Vagina (tissue), 2 donors: ENCODE measurements around the gene DUSP2. TPM values are rescaled to one million over a fixed set of nuclear protein-coding genes. Genes with fewer than 3 reads are reported as not detected.

ENCODE experiments used
- DNase-seq, 2 donors: peaks; one replicate each; pipeline ENCODE4 v3.0.0-alpha.2; 2017; ENCODE audit errors: extremely low spot score in 2 of 2
- H3K27ac ChIP-seq: fragments of 200-600 bp; sonication (generic); one replicate; pipeline ENCODE4 v1.5.1; 2019
- H3K27me3 ChIP-seq: fragments of 200-600 bp; sonication (generic); one replicate; pipeline ENCODE4 v1.5.1; 2019
- H3K36me3 ChIP-seq, 2 donors: fragments of 200-600 bp; sonication (generic); one replicate each; pipeline ENCODE4 v1.5.1; 2017 to 2019
- H3K4me1 ChIP-seq: fragments of 200-600 bp; sonication (generic); one replicate; pipeline ENCODE4 v1.5.1; 2019
- H3K4me3 ChIP-seq, 2 donors: fragments of 200-600 bp; sonication (generic); 1 replicate in 1 of 2; 2 replicates in 1 of 2; pipeline ENCODE4 v1.5.1; 2016 to 2019
- H3K9me3 ChIP-seq: fragments of 200-600 bp; sonication (generic); one replicate; pipeline ENCODE4 v1.5.1; 2019
- CTCF ChIP-seq, 3 experiments: fragments of 450-650 bp in 2 of 3; fragments of 200-600 bp in 1 of 3; sonication (generic) in 1 of 3; IDR thresholded peaks; one replicate each; pipeline ENCODE4 v1.5.1; 2017 to 2019; ENCODE audit warnings: antibody characterized with exemption in 3 of 3, mild to moderate bottlenecking in 2 of 3, moderate library complexity in 2 of 3
- POLR2A ChIP-seq, 2 donors: fragments of 450-650 bp; IDR thresholded peaks; one replicate each; pipeline ENCODE4 v1.6.1; 2017; ENCODE audit warnings: antibody characterized with exemption in 2 of 2, mild to moderate bottlenecking in 2 of 2, moderate library complexity in 2 of 2
- POLR2AphosphoS5 ChIP-seq, 2 donors: sonication (generic); formaldehyde crosslinking; IDR thresholded peaks; one replicate each; pipeline ENCODE4 v1.9.0; 2017; ENCODE audit warnings: antibody characterized with exemption in 2 of 2, mild to moderate bottlenecking in 2 of 2, low read depth in 1 of 2; ENCODE audit not compliant: insufficient read depth in 1 of 2
- intact Hi-C: fragments of 100-400 bp; cut with DNase I; formaldehyde crosslinking; loops from one replicate; pipeline ENCODE4 v1.15.1; 2023
- total RNA-seq: library from RNA; depleted of rRNA; stranded (reverse); fragments of >200 nt; gene quantifications from one replicate; pipeline ENCODE4 v1.2.3, GENCODE V29; 2016

DUSP2 gene
- total RNA-seq, 1 donor from 2014 or later: 14.0 TPM

GRCh38 chr2:96117701-96118588 is 27.3 kb downstream of the DUSP2 start:
- Histone ChIP-seq H3K4me3 (no peak overlapping the region), H3K36me3 (no peaks in the 10 kb centered on the region), H3K4me1 (peaks cover 13% of the 10 kb centered on the region), H3K27ac (no peak overlapping the region), H3K27me3 (no peaks in the 10 kb centered on the region), H3K9me3 (no peaks in the 10 kb centered on the region)
- TF ChIP-seq POLR2AphosphoS5 (IDR thresholded peaks at IDR 0.05; ENCODE audit: insufficient read depth in 1 of 2, low read depth in 1 of 2) (no peak), POLR2A (IDR thresholded peaks at IDR 0.05) (no peak), CTCF (IDR thresholded peaks at IDR 0.05) (no peak)
- intact Hi-C loops: loop anchor here (5.0 kb wide), 1 partner anchor 126 kb away; the partner anchor contains the start of gene ANKRD36C
- no peak for DNase-seq

- TF ChIP-seq POLR2A (IDR thresholded peaks at IDR 0.05): no peak
- TF ChIP-seq CTCF (IDR thresholded peaks at IDR 0.05): peak in 2 of 3 experiments; percentile 8 to 78
- TF ChIP-seq POLR2AphosphoS5 (IDR thresholded peaks at IDR 0.05; ENCODE audit: insufficient read depth in 1 of 2, low read depth in 1 of 2): no peak
- peaks cover 13% of the 10 kb centered on the region for H3K4me1 ChIP-seq
- no peaks in the 10 kb centered on the region for H3K36me3 ChIP-seq
- H3K4me3 ChIP-seq: peak overlapping the region; percentile 57 to 74
- H3K9me3 ChIP-seq: no peaks in the 10 kb centered on the region
- peak overlapping the region; percentile 48 for H3K27ac ChIP-seq
- no peak for DNase-seq
- intact Hi-C loops: loop anchor here (5.0 kb wide), 1 partner anchor 125 kb away; the partner anchor contains the start of gene ANKRD36C
- H3K27me3 ChIP-seq: no peaks in the 10 kb centered on the region
These were observed 28.2 kb downstream of the DUSP2 start for GRCh38 chr2:96116879-96117533.

- TF ChIP-seq POLR2AphosphoS5 (IDR thresholded peaks at IDR 0.05; ENCODE audit: insufficient read depth in 1 of 2, low read depth in 1 of 2) (peak in 1 of 2 donors; percentile 13), POLR2A (IDR thresholded peaks at IDR 0.05) (no peak), CTCF (IDR thresholded peaks at IDR 0.05) (no peak)
- Histone ChIP-seq H3K27me3 (no peaks in the 10 kb centered on the region), H3K36me3 (no peaks in the 10 kb centered on the region), H3K9me3 (no peaks in the 10 kb centered on the region), H3K27ac (peak within 1 kb of the TSS; percentile 48), H3K4me3 (peak within 1 kb of the TSS; percentile 57 to 74), H3K4me1 (peaks cover 13% of the 10 kb centered on the region)
- DNase-seq: no peak
- intact Hi-C loops: loop anchor here (5.0 kb wide), 1 partner anchor 124 kb away; the partner anchor contains the start of gene ANKRD36C
These were observed 28.8 kb downstream of the DUSP2 start, which contains the start of gene ADRA2B for GRCh38 chr2:96116424-96116878. TSS of gene ADRA2B (minus strand) at chr2:96116571. CDS start at chr2:96116149, 422 bp downstream.

GRCh38 chr2:96115631-96116423 is 29.4 kb downstream of the DUSP2 start:
- intact Hi-C loops: loop anchor here (5.0 kb wide), 1 partner anchor 124 kb away; the partner anchor contains the start of gene ANKRD36C
- peak overlapping the region; percentile 57 to 74 for H3K4me3 ChIP-seq
- no peak for DNase-seq
- peaks cover 13% of the 10 kb centered on the region for H3K4me1 ChIP-seq
- no peak overlapping the region for H3K27ac ChIP-seq
- no peaks in the 10 kb centered on the region for H3K27me3 ChIP-seq
- no peaks in the 10 kb centered on the region for H3K36me3 ChIP-seq
- TF ChIP-seq POLR2A (IDR thresholded peaks at IDR 0.05) (no peak), CTCF (IDR thresholded peaks at IDR 0.05) (no peak), POLR2AphosphoS5 (IDR thresholded peaks at IDR 0.05; ENCODE audit: insufficient read depth in 1 of 2, low read depth in 1 of 2) (no peak)
- H3K9me3 ChIP-seq: no peaks in the 10 kb centered on the region
